GM21528 (cell line): Measurements from ENCODE around the gene PLXNA4.

Experiments
- ATAC-seq: cut with Tn5 transposase; IDR thresholded peaks from one replicate; pipeline ENCODE4 v1.9.1; 2021; ENCODE audit warnings: mild to moderate bottlenecking, moderate library complexity; ENCODE audit not compliant: unreplicated experiment, low FRiP score

Gene PLXNA4

DNA sequence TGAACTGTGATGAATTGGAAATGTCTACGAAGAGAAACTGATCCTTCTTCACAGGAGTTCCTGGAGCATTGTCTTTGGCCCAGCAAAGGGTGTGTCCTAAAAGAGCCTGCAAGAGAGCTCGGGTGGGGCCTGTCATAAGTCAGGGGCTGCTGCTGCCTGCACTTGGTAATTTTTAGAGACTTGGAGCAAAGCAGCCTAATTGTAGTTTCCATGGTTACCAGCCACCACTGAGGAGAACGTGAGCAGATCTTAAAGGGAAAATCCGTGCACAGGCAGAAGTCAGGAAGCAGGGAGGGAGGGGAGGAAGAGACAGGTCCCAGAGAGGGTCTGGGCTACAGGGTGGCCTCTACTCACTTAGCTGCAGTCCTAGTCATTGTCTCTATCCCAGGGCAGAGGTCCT lies 463.6 kb downstream of the PLXNA4 start:
- no peak for ATAC-seq

DNA sequence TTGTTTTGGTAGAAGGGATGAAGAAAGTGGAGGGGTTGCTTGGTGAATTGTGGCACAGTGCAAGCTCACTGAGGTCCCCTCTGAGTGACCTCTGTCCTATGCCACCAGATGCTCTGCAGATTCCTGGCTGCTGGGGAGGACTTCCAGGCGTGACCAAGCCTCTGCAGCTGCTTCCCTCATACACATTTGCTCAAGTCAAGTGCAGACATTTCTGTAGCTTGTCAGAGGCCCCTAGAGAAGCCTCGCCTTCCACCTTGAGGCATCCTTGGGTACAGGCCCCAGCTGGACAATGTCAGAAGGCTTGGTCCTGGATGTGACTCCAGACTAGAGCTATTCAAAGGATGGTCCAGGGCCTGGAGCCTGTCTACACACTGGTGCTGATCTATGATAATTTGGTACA lies 464.2 kb downstream of the PLXNA4 start:
- no peak for ATAC-seq

DNA sequence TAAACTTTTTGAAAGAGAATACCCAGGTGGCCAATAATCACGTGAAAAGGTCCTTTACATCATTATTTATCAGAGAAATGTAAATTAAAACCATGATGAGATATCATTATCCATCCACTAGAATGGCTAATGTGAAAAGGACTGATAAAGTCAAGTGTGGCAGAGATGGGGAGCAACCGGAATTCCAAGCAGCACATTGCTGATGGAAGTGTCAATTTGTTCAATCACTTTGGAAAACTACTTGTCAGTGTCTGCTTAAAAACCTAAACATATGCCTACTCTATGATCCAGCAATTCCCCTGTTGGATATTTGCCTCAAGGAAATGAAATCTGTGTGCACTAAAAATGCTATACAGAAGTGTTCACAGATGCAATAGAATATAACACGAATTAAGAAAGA lies 465.6 kb downstream of the PLXNA4 start:
- ATAC-seq, result no peak

DNA sequence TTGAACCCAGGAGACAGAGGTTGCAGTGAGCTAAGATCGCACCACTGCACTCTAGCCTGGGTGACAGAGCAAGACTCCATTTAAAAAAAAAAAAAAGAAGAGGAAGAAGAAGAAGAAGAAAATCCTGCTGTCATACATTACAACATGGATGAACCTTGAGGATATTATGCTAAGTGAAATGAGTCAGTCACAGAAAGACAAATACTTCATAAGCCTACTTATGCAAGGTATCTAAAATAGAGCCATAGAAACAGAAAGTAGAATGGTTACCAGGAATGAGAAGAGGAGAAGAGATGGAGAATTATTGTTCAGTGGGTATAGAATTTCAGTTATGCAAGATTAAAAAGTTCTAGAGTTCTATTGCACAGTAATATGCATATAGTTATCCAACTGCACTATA lies 466.5 kb downstream of the PLXNA4 start:
- ATAC-seq, result no peak

DNA sequence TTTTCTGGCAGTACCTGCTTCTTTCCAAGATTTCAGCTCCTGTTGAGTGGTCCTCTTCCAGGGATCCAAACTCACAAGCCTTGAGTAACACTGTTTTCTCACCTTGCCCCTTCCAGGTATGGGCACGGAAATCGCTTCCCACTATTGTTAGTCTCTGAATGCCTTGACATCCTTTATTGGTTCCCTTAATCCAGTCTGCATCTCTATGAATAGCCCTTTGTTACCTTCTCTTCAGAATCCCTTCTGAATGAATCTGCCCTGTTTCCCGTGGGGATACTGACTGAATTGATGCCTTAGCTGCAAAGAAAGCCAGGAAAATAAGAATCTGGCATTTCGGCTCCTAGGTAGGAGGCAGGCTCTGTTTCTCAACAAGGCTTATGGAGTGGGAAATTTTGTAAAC lies 467.7 kb downstream of the PLXNA4 start:
- no peak for ATAC-seq

DNA sequence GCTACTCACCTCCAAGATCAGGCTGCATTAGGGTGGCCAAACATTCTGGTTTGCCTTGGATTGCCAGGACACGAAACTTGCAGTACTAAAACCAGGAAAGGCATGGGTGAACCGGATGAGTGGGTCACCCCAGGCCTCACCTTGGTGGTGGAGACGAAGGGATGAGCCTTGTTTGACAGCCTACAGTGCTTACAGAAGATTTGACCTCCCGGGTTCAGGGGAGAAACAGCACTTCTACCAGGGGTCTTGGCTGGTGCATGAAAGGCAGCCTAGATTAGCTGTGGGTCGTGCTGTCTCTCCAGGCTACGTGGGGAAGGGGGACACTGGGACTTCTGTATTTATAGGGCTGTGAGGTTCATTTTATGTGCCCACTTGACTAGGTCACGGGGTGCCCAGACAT lies 469.8 kb downstream of the PLXNA4 start:
- no peak for ATAC-seq

DNA sequence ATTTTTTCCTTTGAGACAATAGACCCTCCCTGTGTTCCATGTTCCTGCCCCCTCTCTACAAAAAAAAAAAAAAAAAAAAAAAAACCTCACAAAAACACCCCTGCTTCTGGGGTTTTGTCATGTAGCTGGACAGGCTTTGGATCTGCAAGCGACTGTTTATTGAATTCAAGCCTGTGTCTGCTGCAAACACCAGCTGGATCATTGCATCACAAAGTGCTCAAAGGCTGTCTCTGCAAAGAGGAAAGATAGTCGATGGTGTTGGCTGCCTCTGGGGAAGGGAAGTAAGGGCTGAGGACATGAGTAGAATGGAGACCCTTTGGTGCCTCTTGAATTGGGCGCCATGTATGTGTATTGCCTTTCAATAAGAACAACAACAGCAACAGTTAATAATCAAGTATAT lies 471.2 kb downstream of the PLXNA4 start:
- no peak for ATAC-seq

DNA sequence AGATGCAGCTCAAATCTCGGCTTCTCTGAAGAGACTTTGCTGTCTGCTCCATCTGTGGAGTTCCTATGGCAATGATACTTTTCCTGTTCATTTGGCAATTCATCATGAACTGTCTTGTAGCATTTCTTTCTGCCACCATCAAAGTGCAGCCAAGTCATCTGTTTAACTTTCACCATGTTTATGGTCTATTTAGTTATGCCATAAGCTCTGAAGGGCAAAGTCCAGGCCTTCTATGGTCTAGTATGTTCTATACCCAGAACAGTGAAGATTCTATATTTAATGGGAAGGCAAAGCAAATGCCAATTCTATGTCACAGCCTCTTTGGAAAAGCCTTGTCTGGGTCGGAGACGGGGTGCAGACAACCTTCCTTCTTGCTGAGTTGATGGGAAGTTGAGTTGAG lies 472.6 kb downstream of the PLXNA4 start:
- ATAC-seq, result no peak

DNA sequence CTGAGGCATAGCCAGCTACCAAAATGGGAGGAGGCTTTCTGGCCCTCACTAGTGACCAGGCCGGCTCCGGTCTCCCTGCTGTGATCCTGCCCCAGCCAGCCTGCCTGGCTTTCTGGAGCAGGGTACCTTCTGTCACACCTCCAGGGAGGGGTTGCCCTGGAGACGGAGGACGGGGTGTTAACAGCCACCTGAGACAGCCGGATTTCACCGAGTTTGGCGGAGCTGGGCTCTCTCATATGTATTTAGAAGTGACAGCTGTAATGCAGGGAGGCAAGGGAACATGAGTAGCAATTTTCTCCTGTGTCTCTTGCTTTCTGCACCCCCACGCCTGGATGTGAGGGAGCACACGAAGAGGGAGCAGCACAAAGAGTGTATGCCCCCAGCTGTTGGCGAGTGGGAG lies 473.3 kb downstream of the PLXNA4 start:
- ATAC-seq, result no peak

DNA sequence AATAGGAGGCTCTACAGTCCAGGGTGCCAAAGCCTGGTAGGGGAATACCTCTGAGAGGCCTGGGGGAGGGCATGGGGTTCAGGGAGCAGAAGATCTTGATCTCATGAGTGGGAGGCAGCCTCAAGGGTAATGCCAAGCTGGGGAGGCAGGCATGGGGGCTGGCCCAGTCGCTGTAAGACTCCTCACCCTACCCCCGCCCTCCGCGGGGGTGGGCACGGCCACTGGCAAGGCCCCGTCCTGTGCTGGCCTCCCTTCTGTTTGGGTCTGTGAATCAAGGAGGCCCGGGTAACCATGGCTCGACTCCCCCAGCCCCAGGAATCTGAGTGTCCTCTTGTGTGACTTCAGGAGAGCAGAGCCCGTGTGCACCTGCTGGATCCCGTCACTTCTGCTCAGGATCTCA lies 473.9 kb downstream of the PLXNA4 start:
- no peak for ATAC-seq

DNA sequence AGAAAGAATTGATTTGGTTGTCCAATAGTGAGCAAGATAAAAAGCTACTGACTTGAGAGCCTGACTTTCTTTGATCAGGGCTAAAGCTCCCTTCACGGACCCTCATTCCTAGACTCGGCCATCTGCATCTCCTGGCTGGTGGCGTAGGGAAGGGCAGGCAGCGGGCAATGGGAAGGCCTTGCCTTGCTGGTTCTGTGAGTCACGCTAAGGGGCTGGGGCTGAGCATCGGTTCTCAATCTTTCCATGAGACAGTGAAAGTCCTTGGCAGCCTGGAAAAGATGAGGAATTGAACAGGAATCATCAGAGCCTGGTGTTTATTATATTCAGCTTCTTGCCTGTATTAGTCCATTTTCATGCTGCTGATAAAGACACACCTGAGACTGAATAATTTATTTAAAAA lies 475.3 kb downstream of the PLXNA4 start:
- ATAC-seq, result no peak

DNA sequence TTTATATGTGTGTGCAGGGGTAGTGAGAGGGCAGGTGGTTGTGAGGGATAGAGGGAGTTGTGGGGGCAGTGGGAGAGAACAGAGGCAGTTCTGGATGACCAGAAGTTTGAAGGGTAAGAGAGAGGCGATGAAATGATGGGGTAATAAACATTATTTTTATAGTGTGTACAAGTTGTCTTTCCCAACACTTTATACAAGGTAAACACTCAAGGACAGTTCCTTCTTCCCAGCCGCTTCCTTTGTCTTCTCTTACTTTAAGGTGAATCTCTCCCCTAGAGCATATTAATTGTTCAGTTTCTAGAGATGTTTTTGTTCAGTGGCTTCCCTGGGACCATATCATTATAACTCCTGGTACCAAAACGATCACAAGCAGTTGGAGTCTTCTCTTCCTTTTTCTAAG lies 475.8 kb downstream of the PLXNA4 start:
- ATAC-seq, result no peak

DNA sequence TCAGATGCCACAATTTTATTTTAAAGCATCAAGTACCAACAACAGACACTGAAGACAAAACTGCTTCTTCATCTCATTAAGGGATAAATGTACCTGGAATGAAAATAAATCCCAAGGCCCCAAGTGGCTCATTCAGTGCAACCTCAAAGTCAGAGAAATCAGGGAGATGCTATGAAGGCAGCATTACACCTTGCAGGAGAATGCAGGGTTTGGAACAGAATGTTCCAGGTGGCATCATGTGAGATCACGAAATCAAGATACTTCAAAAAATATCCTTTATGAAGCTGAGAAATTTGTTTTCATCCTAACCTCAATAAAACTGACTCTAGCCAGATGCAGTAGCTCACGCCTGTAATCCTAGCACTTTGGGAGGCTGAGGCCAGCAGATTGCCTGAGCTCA lies 477.1 kb downstream of the PLXNA4 start:
- ATAC-seq, result no peak

DNA sequence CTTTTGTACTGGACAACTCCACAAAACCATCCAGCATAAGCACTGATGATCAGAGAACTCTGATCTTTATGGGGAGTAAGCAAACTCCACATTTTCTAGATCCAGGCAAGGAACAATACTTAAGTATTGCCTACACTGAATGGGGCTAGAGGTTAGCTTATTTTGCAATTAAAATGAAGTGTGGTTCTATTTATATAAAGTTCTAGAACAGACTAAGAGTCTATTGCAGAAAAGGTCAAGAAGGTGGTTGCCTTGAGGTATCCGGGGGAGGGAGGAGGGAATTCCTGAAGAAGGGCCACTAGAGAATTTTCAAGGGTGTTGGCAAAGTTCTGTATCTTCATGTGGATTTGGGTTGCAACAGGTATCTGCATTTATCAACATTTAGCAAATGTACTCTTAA lies 477.9 kb downstream of the PLXNA4 start:
- no peak for ATAC-seq

DNA sequence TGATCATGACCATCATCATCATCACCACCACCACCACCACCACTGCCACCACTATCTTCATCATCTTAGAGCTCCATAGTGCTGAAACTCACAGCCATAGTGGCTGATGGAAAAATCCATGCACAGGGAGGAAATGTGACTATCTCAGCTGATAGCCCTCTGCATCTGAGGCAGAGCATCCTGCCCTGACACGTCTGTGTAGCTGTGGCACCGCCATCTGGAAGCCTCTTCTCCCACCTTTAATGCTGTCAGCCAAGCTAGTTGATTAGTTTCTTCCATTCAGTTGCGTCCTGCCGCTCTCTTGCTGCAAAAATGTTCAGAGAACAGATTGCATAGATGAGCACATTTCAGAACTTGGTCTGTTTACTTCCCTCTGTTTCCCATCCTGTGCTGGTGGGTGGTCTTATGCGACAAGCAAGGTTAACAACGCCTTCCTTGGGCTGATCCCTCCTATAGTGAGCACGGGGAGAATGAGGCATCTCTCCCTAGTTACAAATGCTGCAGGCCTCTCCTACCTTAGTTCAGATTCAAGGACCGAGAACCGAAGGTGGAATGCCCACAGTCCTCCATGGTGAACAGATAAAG lies 478.6 kb downstream of the PLXNA4 start:
- no peak for ATAC-seq

DNA sequence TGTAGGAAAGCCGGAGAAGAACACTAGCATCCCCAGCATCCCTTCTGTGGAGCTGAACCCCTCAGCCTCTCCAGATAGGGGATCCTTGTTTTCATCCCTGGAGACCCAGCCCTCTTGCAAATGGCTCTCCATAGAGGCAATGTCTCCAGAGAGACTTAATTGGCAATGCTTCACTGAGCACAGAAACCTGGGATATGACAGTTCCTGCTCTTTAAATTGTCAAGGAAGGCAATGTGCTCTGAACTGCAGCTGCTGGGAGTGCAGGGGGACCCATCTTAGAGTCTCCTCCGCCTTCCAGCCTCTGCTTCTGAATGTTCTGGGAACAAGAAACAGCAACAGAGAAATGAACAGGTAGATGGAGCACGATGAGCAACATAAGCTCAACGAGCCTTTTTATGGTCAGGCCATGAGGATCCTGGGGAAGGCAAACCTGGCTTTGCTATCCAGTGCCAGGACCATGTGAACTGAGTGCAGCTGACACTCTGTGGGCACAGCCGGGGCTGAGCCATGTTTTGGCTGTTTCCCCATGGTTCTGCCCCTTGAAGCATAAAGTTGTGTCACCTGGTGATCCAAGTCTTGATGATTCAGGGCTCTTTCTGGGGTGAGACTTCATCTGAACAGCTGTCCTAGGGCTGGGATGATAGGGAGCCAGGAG lies 481.0 kb downstream of the PLXNA4 start:
- no peak for ATAC-seq

DNA sequence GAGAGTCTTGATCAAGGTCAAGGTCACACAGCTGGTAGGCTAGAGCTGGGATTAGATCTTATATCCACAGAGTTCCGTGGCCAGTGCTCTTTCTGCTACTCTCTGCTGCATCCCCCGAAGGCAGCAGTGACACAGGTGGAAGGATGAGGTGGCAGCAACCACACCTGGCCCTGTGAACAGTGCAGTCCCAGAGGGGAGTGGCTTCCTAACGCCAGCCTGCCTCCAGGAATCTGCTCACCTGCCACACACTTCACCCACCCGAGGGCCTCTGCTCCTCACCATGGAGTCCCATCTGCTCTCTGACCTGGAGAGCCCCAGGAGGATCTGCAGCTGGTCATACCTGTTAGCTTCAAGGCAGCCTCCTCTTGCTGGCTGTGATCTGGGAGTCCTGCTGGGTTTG lies 484.2 kb downstream of the PLXNA4 start:
- ATAC-seq, result no peak

DNA sequence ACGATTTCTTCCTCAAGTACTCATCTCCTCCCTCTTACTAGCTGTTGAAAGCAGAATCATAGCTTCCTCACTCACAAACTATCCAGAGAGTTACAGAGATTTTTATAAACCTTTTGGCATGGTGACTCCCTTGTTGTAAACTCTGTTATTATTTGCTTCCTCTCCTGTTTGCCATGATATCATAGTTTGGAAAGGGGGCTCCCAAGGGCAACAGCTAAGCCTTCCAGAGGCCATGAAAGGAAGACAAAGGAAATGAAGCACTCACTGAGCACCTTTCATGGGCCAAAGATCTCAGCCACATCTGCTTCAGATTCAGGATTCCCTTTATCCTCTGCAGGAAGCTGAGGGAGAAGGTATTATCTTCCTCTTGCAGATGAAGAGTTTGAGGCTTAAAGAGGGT lies 484.6 kb downstream of the PLXNA4 start:
- no peak for ATAC-seq

DNA sequence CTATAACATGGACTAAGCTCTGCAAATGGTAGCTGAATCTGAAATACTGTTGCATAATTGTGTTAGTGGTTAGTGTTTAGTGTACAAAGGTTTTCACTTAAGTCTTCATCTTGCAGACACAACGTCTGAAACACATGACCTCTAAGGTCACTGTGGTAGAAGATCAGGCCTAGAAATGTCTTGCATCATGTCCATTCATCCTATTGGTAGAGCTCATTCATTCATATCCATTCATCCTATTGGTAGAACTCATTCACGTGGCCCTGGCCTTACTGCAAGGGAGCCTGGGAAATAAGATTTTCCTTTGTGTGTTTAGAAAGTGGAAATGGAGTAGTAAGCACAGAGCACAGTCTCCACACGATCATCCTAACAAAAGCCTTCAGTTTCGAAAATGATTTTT lies 485.8 kb downstream of the PLXNA4 start:
- no peak for ATAC-seq

DNA sequence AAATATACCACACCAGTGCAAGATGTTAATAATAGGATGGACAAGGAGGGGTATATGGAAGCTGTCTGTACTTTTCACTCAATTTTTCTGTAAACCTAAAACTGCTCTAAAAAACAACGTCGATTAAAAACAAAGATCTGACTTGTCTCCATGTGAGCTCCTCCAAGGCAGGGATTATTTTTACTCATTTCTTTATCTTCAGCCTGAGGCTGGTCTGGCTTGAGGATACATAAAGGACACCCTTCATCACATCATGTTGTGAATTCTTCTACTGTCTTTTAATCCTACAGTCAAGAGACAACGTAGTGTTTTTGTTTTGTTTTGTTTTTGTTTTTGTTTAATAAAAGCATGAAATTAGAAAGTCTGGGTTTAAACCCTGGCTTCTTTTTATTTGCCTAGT lies 486.9 kb downstream of the PLXNA4 start:
- ATAC-seq, result no peak

DNA sequence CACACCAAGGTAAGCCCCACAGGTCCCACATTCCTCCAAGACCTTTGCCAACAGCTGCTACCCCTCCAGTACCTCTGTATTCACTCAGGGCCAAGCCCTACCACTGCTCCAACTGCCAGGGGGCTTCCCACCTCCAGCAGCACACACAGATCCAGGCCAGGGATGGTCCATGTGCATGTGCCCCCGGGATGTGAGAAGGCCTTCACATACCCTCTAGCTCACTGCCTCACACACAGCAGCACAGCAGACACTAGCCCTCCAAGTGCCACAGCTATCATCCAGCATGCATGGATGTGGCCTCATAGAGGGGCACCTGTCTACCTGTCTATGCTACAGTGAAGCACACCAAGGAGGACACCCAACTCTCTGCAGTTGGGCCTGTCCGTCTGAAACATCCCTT lies 488.8 kb downstream of the PLXNA4 start:
- no peak for ATAC-seq

DNA sequence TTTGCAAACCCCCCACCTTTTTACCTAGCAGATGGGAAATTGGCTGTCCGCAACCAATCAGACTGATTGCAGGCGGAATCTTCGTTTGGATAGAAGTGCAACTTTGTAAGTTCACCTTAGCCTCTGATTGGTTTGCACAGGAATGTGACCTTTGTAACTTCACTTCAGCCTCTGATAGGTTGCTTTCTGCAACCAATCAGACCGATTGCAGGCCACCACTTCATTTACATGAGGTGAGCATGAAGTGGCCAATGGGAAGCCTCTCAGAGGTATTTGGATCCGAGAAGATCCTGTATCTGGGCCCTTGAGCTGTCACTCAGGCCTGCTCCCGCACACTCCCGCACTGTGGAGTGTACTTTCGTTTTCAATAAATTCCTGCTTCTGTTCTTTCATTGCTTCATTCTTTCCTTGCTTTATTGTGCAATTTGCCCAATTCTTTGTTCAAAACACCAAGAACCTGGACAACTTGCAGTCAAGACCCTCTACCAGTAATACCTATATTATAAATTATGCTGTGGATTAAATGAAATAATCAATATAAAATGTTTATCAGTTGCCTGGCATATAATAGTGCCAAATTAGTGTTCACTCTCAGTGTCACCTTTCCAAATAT lies 491.4 kb downstream of the PLXNA4 start:
- ATAC-seq, result no peak
